ENCODE measurements around the gene PCA3.
"Not testable (repeated sequence)": the region's sequence is repeated elsewhere in the genome, so short reads cannot be mapped to it uniquely, and the experiment has no call there.

Gene PCA3

GRCh38 chr9:76764138-76764537 lies at the start of gene PCA3:
Gene PCA3, plus strand, starts transcription at chr9:76764438.
- no peak for DNase-seq

- no peak for DNase-seq
These were observed 48.1 kb upstream of the PCA3 start for GRCh38 chr9:76716085-76716672.

DNA sequence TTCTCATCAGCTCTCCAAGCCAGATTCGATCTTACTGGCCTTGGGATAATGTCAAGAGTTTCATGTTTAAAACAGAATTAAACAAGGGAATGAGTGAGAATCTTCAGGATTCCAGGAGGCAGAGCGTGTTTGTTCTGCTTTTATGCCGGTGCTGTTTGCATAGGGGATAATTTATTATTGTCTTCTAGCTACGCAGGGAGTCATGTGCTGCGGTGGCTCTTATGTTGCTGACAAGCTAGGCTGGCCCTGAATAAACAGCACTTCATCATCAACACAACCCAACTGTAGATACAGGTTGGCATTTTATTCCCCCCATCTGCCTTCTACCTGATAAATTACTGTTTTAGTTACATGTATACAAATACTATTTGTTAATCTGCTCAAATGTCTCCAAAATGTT lies 47.1 kb upstream of the PCA3 start:
- no peak for DNase-seq

- no peak for DNase-seq
These were observed 46.6 kb upstream of the PCA3 start for GRCh38 chr9:76717613-76718012.

DNA sequence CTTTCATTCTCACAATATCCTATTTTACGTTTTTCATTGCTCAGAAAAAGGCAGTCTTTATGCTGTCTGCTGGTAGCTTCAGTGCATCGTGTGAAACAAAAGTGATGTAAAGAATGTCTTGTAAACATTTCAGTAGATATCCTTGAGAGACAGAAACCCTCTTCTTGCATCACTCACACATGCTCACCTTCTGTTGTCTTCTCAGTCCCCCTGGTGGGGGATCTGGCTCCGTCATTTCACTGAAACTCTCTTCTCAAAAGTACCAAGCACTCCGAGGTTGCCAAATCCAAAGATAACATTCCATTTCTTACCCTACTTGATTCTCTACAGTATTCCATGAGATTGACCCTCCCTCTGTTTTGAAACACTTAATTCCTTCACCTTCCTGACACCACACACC lies 46.1 kb upstream of the PCA3 start:
- DNase-seq = no peak

- no peak for DNase-seq
These were observed 44.0 kb upstream of the PCA3 start for GRCh38 chr9:76720245-76720644.

GRCh38 chr9:76725011-76725546 lies 39.2 kb upstream of the PCA3 start:
- no peak for DNase-seq

- no peak for DNase-seq
These were observed 38.4 kb upstream of the PCA3 start for GRCh38 chr9:76725885-76726284.

GRCh38 chr9:76729116-76729515 lies 35.1 kb upstream of the PCA3 start:
- DNase-seq = no peak

DNA sequence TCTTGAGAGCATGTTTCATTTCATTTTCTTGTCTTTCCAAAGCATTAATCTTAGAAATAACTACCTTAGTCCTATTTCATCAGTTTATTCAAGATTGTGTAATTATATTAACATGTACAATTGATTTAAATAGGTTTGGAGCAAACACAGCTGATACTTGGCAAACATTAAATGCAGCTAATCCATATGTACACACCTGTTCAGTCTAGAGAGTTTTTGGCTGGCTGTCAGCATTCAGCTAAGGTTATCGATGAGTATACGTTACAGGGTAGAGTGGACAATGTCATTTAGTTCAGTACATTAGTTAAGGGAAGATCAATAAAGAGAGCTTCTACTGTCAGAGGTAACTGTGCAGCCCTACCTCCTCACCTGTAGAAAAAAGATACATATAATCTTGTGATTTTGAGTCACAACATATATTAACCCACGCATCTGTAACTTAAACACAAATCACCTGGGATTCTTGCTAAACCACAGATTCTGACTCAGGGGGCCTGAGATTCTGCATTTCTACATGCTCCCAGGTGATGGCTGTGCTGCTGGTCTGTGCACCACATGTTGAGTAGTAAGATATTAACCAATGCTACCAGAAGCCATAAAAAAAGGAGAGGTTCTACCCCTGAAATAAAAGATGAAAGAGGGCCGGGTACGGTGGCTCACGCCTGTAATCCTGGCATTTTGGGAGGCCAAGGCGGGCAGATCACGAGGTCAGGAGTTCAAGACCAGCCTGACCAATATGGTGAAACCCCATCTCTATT lies 34.1 kb upstream of the PCA3 start:
- DNase-seq = no peak

DNA sequence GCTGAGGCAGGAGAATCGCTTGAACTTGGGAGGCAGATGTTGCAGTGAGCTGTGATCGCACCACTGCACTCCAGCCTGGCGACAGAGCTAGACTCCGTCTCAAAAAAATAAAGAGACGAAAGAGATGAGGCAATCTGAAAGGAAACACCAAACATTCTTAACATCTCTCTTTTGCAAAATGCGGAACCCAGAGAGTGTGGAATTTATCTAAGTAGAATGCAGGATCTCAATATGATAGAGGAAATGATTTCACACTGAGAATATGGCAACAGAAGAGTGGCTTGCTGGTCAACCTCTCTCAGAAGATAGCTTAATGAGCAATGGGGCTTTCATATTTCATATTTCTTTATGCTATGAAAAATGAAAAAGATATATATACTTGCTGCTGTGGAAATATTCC lies 33.4 kb upstream of the PCA3 start:
- no peak for DNase-seq

GRCh38 chr9:76732341-76732958 lies 31.8 kb upstream of the PCA3 start:
- no peak for DNase-seq

- no peak for DNase-seq
These were observed 31.1 kb upstream of the PCA3 start for GRCh38 chr9:76733096-76733495.

- DNase-seq = no peak
These were observed 29.5 kb upstream of the PCA3 start for GRCh38 chr9:76734716-76735115.

DNA sequence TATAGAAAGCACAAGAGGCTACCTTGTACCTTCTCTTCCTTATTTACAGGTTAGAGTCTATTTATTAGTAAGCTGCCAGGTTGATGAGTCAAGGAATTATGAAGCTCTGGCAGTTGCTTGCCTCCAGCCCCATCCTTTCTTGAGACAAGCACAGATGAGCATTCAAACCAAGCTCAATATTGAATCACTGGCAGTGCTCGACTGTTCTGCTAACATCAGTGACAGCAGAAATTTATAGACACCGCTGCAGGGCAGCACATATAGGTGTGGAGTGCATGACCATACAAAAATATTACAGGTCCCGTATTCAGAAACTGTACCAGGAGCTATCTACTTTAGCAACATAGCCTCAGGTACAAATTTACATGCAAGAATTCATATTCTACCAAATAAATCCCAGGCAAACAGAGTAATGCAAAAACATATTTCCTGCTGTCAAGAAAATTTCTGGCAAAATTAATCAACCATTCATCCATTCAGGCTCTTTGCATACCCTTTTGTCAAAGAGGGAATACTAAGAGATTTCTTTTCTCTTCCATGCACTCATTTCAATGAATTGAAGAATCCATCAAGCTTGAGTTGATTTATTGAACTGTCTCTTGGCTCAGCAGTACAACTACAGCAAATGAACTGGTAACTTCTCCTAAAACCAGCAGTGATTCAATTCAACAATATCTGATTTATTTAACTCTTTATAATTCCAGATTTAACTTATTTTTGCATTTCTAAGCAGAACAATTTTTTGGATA lies 26.9 kb upstream of the PCA3 start:
- DNase-seq = no peak

GRCh38 chr9:76738402-76738801 lies 25.8 kb upstream of the PCA3 start:
- DNase-seq = no peak

- DNase-seq = no peak
These were observed 22.7 kb upstream of the PCA3 start for GRCh38 chr9:76741524-76741923.

- not testable (repeated sequence) for DNase-seq
These were observed 21.3 kb upstream of the PCA3 start for GRCh38 chr9:76742890-76743289.

- no peak for DNase-seq
These were observed 20.3 kb upstream of the PCA3 start for GRCh38 chr9:76743931-76744330.

- no peak for DNase-seq
These were observed 19.9 kb upstream of the PCA3 start for GRCh38 chr9:76744336-76744735.

DNA sequence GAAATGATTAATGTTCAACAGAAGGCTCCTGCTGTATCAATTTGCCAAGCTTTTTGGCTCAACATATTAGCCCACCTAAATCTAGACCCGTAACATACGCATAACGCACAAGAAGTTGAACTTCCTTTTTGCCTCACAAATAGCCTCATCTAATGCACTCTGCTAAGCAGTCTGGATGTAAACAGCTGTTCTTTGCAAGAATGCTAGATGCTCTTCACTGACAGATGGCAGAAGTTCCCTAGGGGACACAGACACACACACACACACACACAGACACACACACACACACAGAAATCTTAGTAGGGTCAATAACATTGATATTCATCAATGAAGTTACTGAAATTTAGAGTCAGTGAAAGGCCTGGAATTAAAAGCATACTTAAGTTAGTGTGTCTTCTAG lies 13.2 kb upstream of the PCA3 start:
- no peak for DNase-seq

DNA sequence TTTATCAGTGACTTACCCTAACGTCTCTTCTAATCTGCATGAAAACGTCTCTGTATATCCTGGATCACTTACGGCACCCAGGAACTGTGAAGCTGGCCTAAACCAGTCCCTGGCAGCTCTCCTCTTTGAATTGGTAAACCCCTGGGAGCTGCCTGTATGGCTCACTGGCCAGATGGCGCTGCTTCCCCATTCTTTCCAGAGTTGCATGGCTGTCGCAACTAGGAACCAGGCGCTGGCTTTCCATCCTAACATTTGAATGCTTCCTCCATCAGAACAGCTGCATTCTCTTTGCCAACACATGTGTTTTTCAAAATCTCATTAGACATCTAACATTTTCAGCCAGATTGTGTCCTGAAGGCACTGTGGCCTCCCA lies 8.0 kb upstream of the PCA3 start:
- no peak for DNase-seq

DNA sequence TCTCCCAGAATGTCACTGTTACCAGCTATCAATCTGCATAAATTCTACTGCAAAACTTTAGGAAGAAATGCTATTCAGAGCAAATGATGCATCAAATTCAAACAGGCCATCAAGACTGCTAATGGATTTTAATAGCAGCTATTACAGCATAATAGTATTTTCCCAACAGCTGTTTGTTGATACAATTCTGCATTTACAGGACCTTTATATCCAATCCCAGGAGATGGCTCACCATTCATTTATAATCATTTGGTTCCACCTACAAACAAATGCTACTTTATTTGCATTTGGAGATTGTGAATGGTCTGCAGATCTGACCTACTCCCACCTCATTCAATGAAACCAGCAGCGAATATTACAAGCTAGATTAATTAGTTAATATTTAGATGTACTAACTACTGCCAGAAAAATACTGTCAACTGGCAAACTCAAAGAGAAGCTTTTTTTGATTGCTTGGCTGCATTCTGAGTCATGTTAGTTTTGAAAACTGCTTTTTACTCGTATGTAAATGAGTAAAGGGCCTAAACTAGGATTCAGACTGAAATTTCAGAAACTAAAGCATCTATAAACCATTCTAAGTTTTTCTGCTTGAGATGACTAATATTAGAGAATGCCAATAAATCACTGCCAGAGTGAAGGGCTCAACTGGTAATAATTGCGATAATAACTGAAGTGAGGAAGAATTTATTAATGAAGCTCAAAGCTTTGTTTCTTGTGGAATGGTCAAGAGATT lies 7.1 kb upstream of the PCA3 start:
- no peak for DNase-seq
